ENCODE data around the gene TANGO2.

- TF ChIP-seq TAF1 (IDR thresholded peaks at IDR 0.05; ENCODE audit: borderline replicate concordance, low read depth, low read length), result no peak
- TF ChIP-seq CTCF (IDR thresholded peaks at IDR 0.05 in 2 of 3, conservative IDR thresholded peaks at IDR 0.05 in 1 of 3; ENCODE audit: control insufficient read depth in 2 of 3, extremely low read depth in 1 of 3, insufficient read depth in 1 of 3, low read depth in 3 of 3, low read length in 3 of 3), result no peak
- no peak for TF ChIP-seq USF2 (IDR thresholded peaks at IDR 0.05; ENCODE audit: borderline replicate concordance, low read depth, low read length)
- no peak for TF ChIP-seq CBX5 (IDR thresholded peaks at IDR 0.05; ENCODE audit: low read depth)
- TF ChIP-seq SMARCA5 (IDR thresholded peaks at IDR 0.05), result no peak
- TF ChIP-seq IKZF1 (conservative IDR thresholded peaks at IDR 0.05), result no peak
- TF ChIP-seq EZH2 (IDR thresholded peaks at IDR 0.05; ENCODE audit: borderline replicate concordance, control insufficient read depth, low read depth, low read length), result no peak
- TF ChIP-seq BHLHE40 (IDR thresholded peaks at IDR 0.05; ENCODE audit: borderline replicate concordance in 1 of 2, low read depth in 2 of 2, low read length in 1 of 2), result no peak
- TF ChIP-seq ZSCAN29 (IDR thresholded peaks at IDR 0.05), result no peak
- no peak for TF ChIP-seq ZNF217 (IDR thresholded peaks at IDR 0.05)
- no peak for TF ChIP-seq SMC3 (IDR thresholded peaks at IDR 0.05; ENCODE audit: borderline replicate concordance, low read length)
- no peak for TF ChIP-seq RFX5 (IDR thresholded peaks at IDR 0.05; ENCODE audit: low read depth, low read length)
- TF ChIP-seq POLR2A (IDR thresholded peaks at IDR 0.05; ENCODE audit: low read depth, low read length), result no peak
- no peak for TF ChIP-seq SP1 (IDR thresholded peaks at IDR 0.05; ENCODE audit: low read depth, low read length)
Measured at GRCh38 chr22:19981171-19981960, 39.5 kb upstream of the TANGO2 start.
